ENCODE measurements around the gene MEIS1.

MEIS1 gene

GRCh38 chr2:66607152-66607551 is 172.2 kb downstream of the MEIS1 start:
- TF ChIP-seq, protein P1, sequence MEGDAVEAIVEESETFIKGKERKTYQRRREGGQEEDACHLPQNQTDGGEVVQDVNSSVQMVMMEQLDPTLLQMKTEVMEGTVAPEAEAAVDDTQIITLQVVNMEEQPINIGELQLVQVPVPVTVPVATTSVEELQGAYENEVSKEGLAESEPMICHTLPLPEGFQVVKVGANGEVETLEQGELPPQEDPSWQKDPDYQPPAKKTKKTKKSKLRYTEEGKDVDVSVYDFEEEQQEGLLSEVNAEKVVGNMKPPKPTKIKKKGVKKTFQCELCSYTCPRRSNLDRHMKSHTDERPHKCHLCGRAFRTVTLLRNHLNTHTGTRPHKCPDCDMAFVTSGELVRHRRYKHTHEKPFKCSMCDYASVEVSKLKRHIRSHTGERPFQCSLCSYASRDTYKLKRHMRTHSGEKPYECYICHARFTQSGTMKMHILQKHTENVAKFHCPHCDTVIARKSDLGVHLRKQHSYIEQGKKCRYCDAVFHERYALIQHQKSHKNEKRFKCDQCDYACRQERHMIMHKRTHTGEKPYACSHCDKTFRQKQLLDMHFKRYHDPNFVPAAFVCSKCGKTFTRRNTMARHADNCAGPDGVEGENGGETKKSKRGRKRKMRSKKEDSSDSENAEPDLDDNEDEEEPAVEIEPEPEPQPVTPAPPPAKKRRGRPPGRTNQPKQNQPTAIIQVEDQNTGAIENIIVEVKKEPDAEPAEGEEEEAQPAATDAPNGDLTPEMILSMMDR (IDR thresholded peaks at IDR 0.05; ENCODE audit: low read depth, low read length), result no peak
- H3K4me3 ChIP-seq (ENCODE audit: low read depth, low read length), result no peak overlapping the region

Measured in WI38 (cell line).